ENCODE data around the gene CYP1B1. TPM values are rescaled to one million over a fixed set of nuclear protein-coding genes. Genes with fewer than 3 reads are reported as not detected.

The CYP1B1 gene
- total and polyA plus RNA-seq, 2 of the 4 experiments (the other 2 are of a cell fraction): 0.65 to 1.1 TPM

GRCh38 chr2:38033646-38034045 lies 42.3 kb downstream of the CYP1B1 start:
- Histone ChIP-seq H3K4me3 (ENCODE audit: insufficient read depth, low read depth, low read length) (no peak overlapping the region), H3K56ac (ENCODE audit: extremely low read depth, insufficient read depth, low read length) (no peak overlapping the region), H3K36me3 (ENCODE audit: control insufficient read depth, insufficient read depth, low read length) (no peaks in the 10 kb centered on the region), H3K9me1 (ENCODE audit: insufficient read depth, low read length) (no peaks in the 10 kb centered on the region), H2AK5ac (ENCODE audit: low read depth, low read length) (no peak overlapping the region), H3K4me2 (ENCODE audit: low read depth, low read length) (no peak overlapping the region), H3K14ac (replicated peaks; ENCODE audit: low read depth, low read length) (no peak overlapping the region), H2BK120ac (ENCODE audit: low read depth, low read length) (no peak overlapping the region), H2AK9ac (replicated peaks; ENCODE audit: low read depth, low read length, poor library complexity) (no peak overlapping the region), H3K4me1 (ENCODE audit: control insufficient read depth, insufficient read depth, low read length) (peaks cover 6% of the 10 kb centered on the region; the same call in 1 of the 2 replicates), H3K27ac (ENCODE audit: insufficient read depth, low read length) (no peak overlapping the region), H3K9me3 (ENCODE audit: control insufficient read depth, insufficient read depth, low read length) (no peaks in the 10 kb centered on the region; the same call in 1 of the 2 replicates), H2BK15ac (ENCODE audit: low read depth, low read length) (no peak overlapping the region), H2BK5ac (ENCODE audit: low read depth, low read length, poor library complexity, severe bottlenecking) (no peak overlapping the region), H4K5ac (ENCODE audit: low read depth, low read length) (no peak overlapping the region), H3K4ac (ENCODE audit: low read depth, low read length) (no peak overlapping the region), H2AFZ (replicated peaks; ENCODE audit: low read length, poor library complexity) (no peak overlapping the region), H4K20me1 (ENCODE audit: insufficient read depth, low read length) (no peaks in the 10 kb centered on the region), H3K9ac (ENCODE audit: low read depth, low read length) (no peak overlapping the region), H3K79me1 (ENCODE audit: low read depth in 1 of 2, low read length in 2 of 2) (no peaks in the 10 kb centered on the region), H3K18ac (ENCODE audit: low read depth, low read length) (no peak overlapping the region), H3K23ac (ENCODE audit: low read depth, low read length) (no peak overlapping the region), H4K8ac (ENCODE audit: low read depth in 2 of 2, low read length in 2 of 2) (no peak overlapping the region), H3K27me3 (ENCODE audit: control insufficient read depth, insufficient read depth, low read length) (peaks cover 24% of the 10 kb centered on the region), H4K91ac (ENCODE audit: insufficient read depth, low read depth, low read length) (no peak overlapping the region), H2BK20ac (ENCODE audit: low read depth, low read length) (no peak overlapping the region)
- ChIA-PET CTCF (no interaction called here), POLR2A (ENCODE audit: unreplicated experiment) (no interaction called here)
- DNase-seq (no peak), ATAC-seq (ENCODE audit: low read depth) (no peak)
- dilution Hi-C loops (cut with HindIII; ENCODE audit: low sequenced_read_pairs, unreplicated experiment): no loop called here
- no CpG with 5 or more reads among the region's 2 CpGs for WGBS, 2 experiments (ENCODE audit: extremely low coverage in 2 of 2, insufficient read length in 1 of 2)
- intact Hi-C loops (cut with micrococcal nuclease): no loop called here
- TF ChIP-seq POLR2A (IDR thresholded peaks at IDR 0.05; ENCODE audit: low read depth, low read length): no peak
- no peak for TF ChIP-seq SMC3 (IDR thresholded peaks at IDR 0.05; ENCODE audit: low read depth, low read length)
- no peak for TF ChIP-seq RCOR1 (IDR thresholded peaks at IDR 0.05; ENCODE audit: insufficient replicate concordance, low read length)
- no peak for TF ChIP-seq USF2 (IDR thresholded peaks at IDR 0.05; ENCODE audit: low read depth, low read length)
- in situ Hi-C loops (cut with MboI; ENCODE audit: low sequenced_read_pairs): no loop called here
- BruUV-seq (replicated peaks): no TSS peak

All from IMR-90 (cell line).